D721Med (cell line): ENCODE measurements around the gene RMND5B.

ENCODE experiments used
- DNase-seq: peaks from one replicate; pipeline ENCODE4 v3.0.0; 2011; ENCODE audit warnings: low spot score; ENCODE audit not compliant: insufficient read length
- FAIRE-seq: peaks from 2 replicates; lab custom pipeline; 2011; peaks lifted over from hg19 to GRCh38; lab: Jason Lieb, UNC
- CTCF ChIP-seq: IDR thresholded peaks from 2 replicates; pipeline ENCODE4 v1.5.1; 2012; ENCODE audit warnings: mild to moderate bottlenecking, control low read depth; ENCODE audit not compliant: insufficient read depth; ENCODE audit errors: missing control alignments

RMND5B gene

GRCh38 chr5:178177569-178177968 lies 46.8 kb downstream of the RMND5B start:
- DNase-seq (no peak), FAIRE-seq (no peak)
- no peak for TF ChIP-seq CTCF

- FAIRE-seq = no peak
- DNase-seq = no peak
- no peak for TF ChIP-seq CTCF
These were observed 49.5 kb downstream of the RMND5B start for GRCh38 chr5:178180141-178180863.

- FAIRE-seq = no peak
- DNase-seq = no peak
- TF ChIP-seq CTCF = no peak
These were observed 51.5 kb downstream of the RMND5B start for GRCh38 chr5:178182158-178182876.

GRCh38 chr5:178186427-178186826 lies 55.6 kb downstream of the RMND5B start:
- DNase-seq (no peak), FAIRE-seq (no peak)
- TF ChIP-seq CTCF = no peak

GRCh38 chr5:178187014-178187413 lies 56.2 kb downstream of the RMND5B start, which contains the start of gene GMCL2:
GMCL2 (minus strand) TSS chr5:178187371; CDS start chr5:178187299, 72 bp downstream.
- FAIRE-seq = no peak

GRCh38 chr5:178189433-178189832 lies 58.6 kb downstream of the RMND5B start:
- DNase-seq (no peak), FAIRE-seq (no peak)
- no peak for TF ChIP-seq CTCF

More at GRCh38 chr5:178187014-178187413, 56.2 kb downstream of the RMND5B start, which contains the start of gene GMCL2:
- TF ChIP-seq CTCF = no peak
- no peak for DNase-seq

- no peak for TF ChIP-seq CTCF
- no peak for FAIRE-seq
- no peak for DNase-seq
These were observed 60.8 kb downstream of the RMND5B start for GRCh38 chr5:178191661-178192060.
